K562 (cell line): ENCODE data around the gene FAT2. TPM values are rescaled to one million over a fixed set of nuclear protein-coding genes. Genes with fewer than 3 reads are reported as not detected.

Source experiments
- FOXO4 ChIP-seq: fragments of 450-650 bp; formaldehyde crosslinking; IDR thresholded peaks from 2 replicates; pipeline ENCODE4 v1.4.0; 2020; ENCODE audit warnings: mild to moderate bottlenecking, moderate library complexity
- MNT ChIP-seq, 2 experiments: fragments of 450-650 bp; conservative IDR thresholded peaks; 2 replicates each; pipeline ENCODE4 v1.6.1; 2017; ENCODE audit warnings: mild to moderate bottlenecking in 2 of 2, moderate library complexity in 2 of 2
- SRF ChIP-seq, 2 experiments: fragments of 250-450, 450-650 bp in 1 of 2; sonication (Bioruptor Pico) in 1 of 2; sonication (generic) in 1 of 2; formaldehyde crosslinking; IDR thresholded peaks; 2 replicates each; pipeline versions ENCODE4 v1.5.0 to v1.5.1; 2020 to 2022; ENCODE audit warnings: mild to moderate bottlenecking in 1 of 2, missing genetic modification reagents in 1 of 2
- SRSF7 ChIP-seq: fragments of 200-400 bp; formaldehyde crosslinking; optimal IDR thresholded peaks from 2 replicates; pipeline ENCODE3; 2017; ENCODE audit warnings: mild to moderate bottlenecking, low read depth, low read length
- THAP12 ChIP-seq: fragments of 250-450 bp; sonication (Bioruptor Pico); IDR thresholded peaks from 2 replicates; pipeline ENCODE4 v1.9.0; 2021; ENCODE audit warnings: mild to moderate bottlenecking, inconsistent platforms
- polyA plus RNA-seq, 8 experiments: library from polyadenylated mRNA; depleted of rRNA in 4 of 8; stranded (reverse) in 5 of 8; unstranded in 3 of 8; fragments of >200 nt; fragmentation: Nextera tagmentation in 2 of 8; fragmentation: Illumina TruSeq in 1 of 8; extraction: Ambion mirVana in 2 of 8; extraction: Trizol in 1 of 8; gene quantifications; 2 replicates each; pipeline versions ENCODE4 v1.2.1 to v1.2.3, GENCODE V29; 2011 to 2014; ENCODE audit warnings: inconsistent platforms in 1 of 8, missing spikeins in 1 of 8
- total RNA-seq, 7 experiments: library from RNA; depleted of rRNA in 6 of 7; stranded (reverse); fragments of >200 nt in 6 of 7; fragmentation: Illumina TruSeq in 2 of 7; extraction: Trizol in 2 of 7; gene quantifications; 2 replicates each; pipeline versions ENCODE4 v1.2.1 to v1.2.3, GENCODE V29; 2011 to 2021; ENCODE audit warnings: low replicate concordance in 1 of 7

FAT2 gene
- total and polyA plus RNA-seq, 9 of the 15 experiments (the other 6 are each of a cell fraction or from before 2014, with no cell fraction given), result not detected

GRCh38 chr5:151625285-151625684 is 34.2 kb upstream of the FAT2 start (continued):
- TF ChIP-seq FOXO4 (no peak), MNT (conservative IDR thresholded peaks at IDR 0.05) (no peak), SRF (CRISPR knock-in tag; IDR thresholded peaks at IDR 0.05) (no peak), SRSF7 (no peak), THAP12 (CRISPR knock-in tag) (no peak)
- TF ChIP-seq, all 486 proteins: peak for 0
